HuH-7.5 (cell line): Measurements from ENCODE around the gene DUXA.
"Not testable (repeated sequence)": the region's sequence is repeated elsewhere in the genome, so short reads cannot be mapped to it uniquely, and the experiment has no call there.

Source experiments
- DNase-seq: peaks from one replicate; pipeline ENCODE4 v3.0.0; 2011; ENCODE audit warnings: low spot score

The DUXA gene

DNA sequence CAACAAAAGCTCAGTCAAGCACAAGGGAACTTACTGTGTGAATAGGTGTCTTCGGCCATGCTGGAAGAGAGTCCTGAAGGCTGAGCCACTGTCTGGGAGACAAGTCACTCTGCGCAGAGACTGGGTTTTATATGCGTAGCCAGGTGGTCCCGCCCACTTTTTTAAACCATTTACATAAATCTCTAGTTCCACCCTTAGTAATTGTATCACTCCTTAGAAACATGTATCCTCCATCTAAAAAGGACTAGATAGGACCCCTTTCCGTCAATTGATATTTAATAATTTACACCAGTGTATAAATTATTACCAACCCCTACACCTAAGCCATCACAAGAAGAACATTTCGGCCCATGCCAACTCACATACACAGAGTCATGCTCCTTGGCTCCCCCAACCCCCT lies at the start of gene DUXA:
TSS of gene DUXA (minus strand) at position 101 of the 400 bp plus-strand sequence. CDS start at position 59, 42 bp downstream.
- DNase-seq = no peak

DNA sequence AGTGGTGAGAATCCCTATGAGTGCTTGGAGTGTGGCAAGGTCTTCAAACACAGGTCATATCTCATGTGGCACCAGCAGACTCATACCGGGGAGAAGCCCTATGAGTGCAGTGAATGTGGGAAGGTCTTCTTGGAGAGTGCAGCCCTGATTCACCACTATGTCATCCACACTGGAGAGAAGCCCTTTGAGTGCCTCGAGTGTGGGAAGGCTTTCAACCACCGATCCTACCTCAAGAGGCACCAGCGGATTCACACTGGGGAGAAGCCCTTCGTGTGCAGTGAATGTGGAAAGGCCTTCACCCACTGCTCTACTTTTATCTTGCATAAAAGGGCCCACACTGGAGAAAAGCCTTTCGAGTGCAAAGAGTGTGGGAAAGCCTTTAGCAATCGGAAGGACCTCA lies 44.8 kb upstream of the DUXA start:
- DNase-seq = no peak

GRCh38 chr19:57210381-57210780 lies 43.1 kb upstream of the DUXA start:
- no peak for DNase-seq

- no peak for DNase-seq
These were observed 34.9 kb upstream of the DUXA start for GRCh38 chr19:57202160-57202559.

GRCh38 chr19:57197874-57198273 lies 30.6 kb upstream of the DUXA start:
- not testable (repeated sequence) for DNase-seq

GRCh38 chr19:57192993-57193392 lies 25.7 kb upstream of the DUXA start:
- no peak for DNase-seq

GRCh38 chr19:57192077-57192420 lies 24.8 kb upstream of the DUXA start:
- no peak for DNase-seq

DNA sequence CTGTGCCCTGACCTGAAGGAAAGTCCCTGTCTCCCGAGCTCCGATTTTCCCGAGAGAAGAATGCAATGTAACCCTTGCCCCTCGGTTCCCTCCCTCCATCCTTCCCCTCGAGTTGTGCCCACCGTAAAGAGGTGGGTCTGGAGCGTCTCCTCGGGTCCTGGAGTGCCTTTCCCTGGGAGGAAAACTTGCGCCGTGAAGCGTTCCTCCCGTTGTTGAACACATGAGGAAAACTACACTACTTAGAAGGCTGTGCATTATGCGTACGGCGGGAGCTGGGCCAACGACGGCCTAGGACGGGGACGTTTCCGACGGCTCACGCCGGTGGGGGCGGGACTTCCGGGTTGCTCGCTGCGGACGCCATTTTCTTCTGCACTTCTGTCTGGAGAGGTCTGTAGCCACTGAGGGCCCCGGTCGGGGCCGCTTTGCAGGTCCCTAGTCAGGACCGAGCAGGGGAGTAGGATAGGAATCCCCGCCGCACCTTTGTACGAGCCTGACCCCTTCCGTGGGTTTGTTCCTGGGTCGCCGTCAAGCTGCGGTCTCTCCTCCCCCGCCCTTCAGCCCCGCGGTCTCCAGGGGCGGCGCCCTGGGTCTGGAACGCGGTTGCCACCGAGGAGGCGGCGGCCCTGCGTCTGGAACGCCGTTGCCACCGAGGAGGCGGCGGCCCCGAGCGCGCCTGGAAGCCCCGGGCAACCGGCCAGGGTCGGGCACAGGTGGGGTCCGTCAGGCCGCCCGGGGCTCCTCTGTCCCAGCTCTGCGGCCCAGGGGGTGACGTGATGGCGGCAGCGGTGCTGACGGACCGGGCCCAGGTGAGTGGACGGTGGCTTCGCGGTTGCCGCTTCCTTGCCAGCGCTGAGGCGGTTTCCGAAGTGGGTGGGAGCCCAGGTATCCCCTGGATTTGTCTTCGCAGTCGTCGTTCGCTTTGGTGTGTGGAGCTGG lies 24.1 kb upstream of the DUXA start, which contains the start of gene ZNF264:
TSS of gene ZNF264 (plus strand) at position 360 of the 936 bp plus-strand sequence. CDS start at position 774, 414 bp downstream.
- peak; percentile 67 for DNase-seq

DNA sequence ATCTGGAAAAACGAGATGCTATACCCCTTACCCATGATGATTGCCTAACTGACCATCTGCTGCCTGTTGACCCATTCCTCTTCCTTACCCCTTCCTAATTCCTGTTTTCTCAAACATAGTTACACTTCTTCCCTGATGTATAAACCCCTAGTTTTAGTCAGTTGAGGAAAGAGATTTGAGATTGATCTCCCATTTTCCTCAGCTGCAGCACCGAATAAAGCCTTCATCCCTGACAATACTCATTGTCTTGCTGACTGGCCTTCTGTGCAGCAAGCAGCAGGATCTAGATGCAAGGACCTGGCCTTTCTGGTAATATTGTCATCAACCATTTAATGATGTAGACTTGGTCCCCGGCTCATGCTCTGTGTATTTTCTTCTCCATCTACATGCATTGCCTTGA lies 23.0 kb upstream of the DUXA start:
- DNase-seq = no peak

GRCh38 chr19:57171551-57172081 lies 4.3 kb upstream of the DUXA start:
- peak; percentile 30 for DNase-seq

GRCh38 chr19:57165846-57166245 lies 1.4 kb downstream of the DUXA start:
- no peak for DNase-seq

- no peak for DNase-seq
These were observed 5.2 kb downstream of the DUXA start for GRCh38 chr19:57161985-57162539.

DNA sequence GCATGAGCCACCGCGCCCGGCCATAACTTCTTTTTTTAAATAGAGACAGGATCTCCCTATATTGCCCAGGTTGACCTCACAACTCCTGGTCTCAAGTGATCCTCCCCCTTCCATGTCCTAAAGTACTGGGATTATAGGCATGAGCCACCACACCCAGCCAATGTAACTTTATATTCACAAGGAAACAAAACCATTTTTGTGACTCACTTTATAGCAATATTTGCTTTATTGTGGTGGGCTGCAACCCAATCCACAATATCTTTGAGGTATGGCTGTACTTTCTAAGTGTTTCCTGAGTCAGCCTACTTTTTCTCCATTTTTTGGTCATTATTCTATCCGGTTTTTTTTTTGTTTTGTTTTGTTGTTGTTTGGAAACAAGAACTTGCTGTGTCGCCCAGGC lies 14.4 kb downstream of the DUXA start:
- DNase-seq = no peak

DNA sequence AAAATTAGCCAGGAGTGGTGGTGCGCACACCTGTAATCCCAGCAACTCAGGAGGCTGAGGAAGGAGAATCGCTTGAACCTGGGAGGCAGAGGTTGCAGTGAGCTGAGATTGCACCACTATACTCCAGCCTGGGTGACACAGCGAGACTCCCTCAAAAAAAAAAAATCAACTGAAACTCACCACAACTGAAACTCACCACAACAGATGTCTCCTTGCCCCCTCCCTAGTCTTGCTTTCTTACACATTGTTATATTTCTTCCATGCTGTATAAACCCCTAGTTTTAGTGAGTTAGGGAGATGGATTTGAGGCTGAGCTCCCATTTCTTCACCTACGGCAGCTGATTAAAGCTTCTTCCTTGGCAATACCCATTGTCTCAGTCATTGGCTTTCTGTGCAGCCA lies 25.6 kb downstream of the DUXA start:
- no peak for DNase-seq

- no peak for DNase-seq
These were observed 31.5 kb downstream of the DUXA start for GRCh38 chr19:57135797-57136196.

- DNase-seq = not testable (repeated sequence)
These were observed 39.9 kb downstream of the DUXA start for GRCh38 chr19:57127403-57127802.

DNA sequence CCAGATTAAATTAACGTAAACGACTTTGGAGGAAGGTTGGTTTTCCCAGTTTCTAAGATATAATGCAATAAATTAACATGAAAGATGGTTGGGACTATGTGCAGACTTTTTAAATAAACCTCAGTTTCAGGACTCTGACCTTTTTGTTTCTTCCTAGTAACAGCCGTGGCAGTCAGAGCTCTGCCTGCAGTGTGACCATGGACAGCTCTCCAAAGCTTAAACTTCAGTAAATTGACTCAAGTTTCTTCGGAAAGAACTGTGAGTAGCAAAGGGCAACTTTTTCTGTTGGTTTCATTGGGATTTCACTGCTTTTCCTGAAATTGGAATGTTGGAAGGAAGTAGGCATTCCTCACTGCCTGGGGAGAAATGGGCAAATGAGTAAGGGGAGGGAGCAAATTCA lies 43.4 kb downstream of the DUXA start:
- no peak for DNase-seq

- no peak for DNase-seq
These were observed 48.4 kb downstream of the DUXA start for GRCh38 chr19:57118848-57119247.

- DNase-seq = not testable (repeated sequence)
These were observed 53.8 kb downstream of the DUXA start for GRCh38 chr19:57113501-57113900.

DNA sequence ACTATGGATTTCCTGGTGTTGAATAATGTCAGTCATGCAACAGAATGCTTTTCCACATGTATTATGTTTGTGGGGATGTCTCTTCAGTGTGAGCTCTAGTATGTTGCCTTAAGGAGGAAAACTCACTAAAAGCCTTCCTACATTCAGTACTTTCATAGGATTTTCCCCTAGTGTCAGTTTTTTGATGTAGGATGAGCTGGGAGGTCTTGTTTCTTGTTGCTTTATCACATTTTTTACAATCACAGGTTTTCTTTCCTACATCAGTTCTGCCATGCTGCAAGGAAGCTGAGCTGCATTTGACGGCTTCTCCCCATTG lies 56.0 kb downstream of the DUXA start:
- DNase-seq = no peak

- no peak for DNase-seq
These were observed 56.5 kb downstream of the DUXA start for GRCh38 chr19:57110592-57111328.

DNA sequence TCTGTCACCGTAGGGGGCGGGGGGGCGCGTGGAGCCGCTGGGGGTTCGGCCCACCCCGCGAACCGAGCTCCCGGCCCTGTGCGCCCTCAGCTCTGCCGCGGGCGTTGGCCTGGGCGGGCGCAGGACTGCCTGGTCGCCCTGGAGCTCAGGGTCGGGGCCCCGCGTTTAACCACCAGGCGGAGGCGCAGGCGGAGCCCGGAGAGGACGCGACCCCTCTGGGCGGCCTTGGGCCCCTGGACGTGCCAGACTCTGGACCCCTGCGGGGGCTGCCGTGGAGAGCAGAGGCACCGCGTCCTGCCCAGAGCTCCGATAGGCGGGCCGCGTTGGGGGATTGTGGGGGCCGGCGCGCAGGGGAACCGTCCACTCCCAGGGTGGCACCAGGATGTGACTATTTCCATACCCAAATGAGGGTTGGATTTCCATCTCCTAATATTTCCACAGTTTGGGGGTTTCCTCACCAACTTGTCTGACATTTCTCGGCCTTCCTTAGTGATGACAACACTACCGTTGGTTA lies 60.5 kb downstream of the DUXA start:
- no peak for DNase-seq
